Osteocyte (in vitro differentiated cells): ENCODE results near the gene QSOX1. TPM values are rescaled to one million over a fixed set of nuclear protein-coding genes. Genes with fewer than 3 reads are reported as not detected.

Experiments
- DNase-seq: peaks from one replicate; pipeline ENCODE4 v3.0.0; 2021; ENCODE audit warnings: mixed read lengths; ENCODE audit not compliant: unreplicated experiment; ENCODE audit errors: extremely low spot score
- H3K27ac Mint-ChIP-seq: one replicate; pipeline ENCODE4 v1.8.0; 2021; ENCODE audit warnings: mild to moderate bottlenecking, mixed read lengths; ENCODE audit not compliant: unreplicated experiment
- H3K27me3 Mint-ChIP-seq: one replicate; pipeline ENCODE4 v1.8.0; 2021; ENCODE audit warnings: mixed read lengths; ENCODE audit not compliant: unreplicated experiment
- H3K36me3 Mint-ChIP-seq: one replicate; pipeline ENCODE4 v1.8.0; 2021; ENCODE audit warnings: mixed read lengths; ENCODE audit not compliant: unreplicated experiment
- H3K4me1 Mint-ChIP-seq: one replicate; pipeline ENCODE4 v1.8.0; 2021; ENCODE audit warnings: mixed read lengths; ENCODE audit not compliant: unreplicated experiment
- H3K4me3 Mint-ChIP-seq: one replicate; pipeline ENCODE4 v1.8.0; 2021; ENCODE audit warnings: mild to moderate bottlenecking, moderate library complexity, mixed read lengths; ENCODE audit not compliant: unreplicated experiment
- H3K9me3 Mint-ChIP-seq: one replicate; pipeline ENCODE4 v1.8.0; 2021; ENCODE audit warnings: mixed read lengths; ENCODE audit not compliant: unreplicated experiment
- CTCF ChIP-seq: fragments of 200-600 bp; sonication (generic); IDR thresholded peaks from 2 replicates; pipeline ENCODE4 v1.5.0; 2021; ENCODE audit warnings: antibody characterized with exemption, mild to moderate bottlenecking, moderate library complexity
- total RNA-seq: library from RNA; stranded (reverse); gene quantifications from 2 replicates; pipeline ENCODE4 v1.2.1, GENCODE V29; 2021

The QSOX1 gene
- total RNA-seq, 1 donor from 2014 or later = 152 TPM

GRCh38 chr1:180178511-180179161 is 24.0 kb downstream of the QSOX1 start:
- no peak for DNase-seq
- no peaks in the 10 kb centered on the region for H3K4me1 Mint-ChIP-seq
- TF ChIP-seq CTCF = peak; percentile 90
- H3K27me3 Mint-ChIP-seq = no peaks in the 10 kb centered on the region
- H3K9me3 Mint-ChIP-seq = no peaks in the 10 kb centered on the region
- no peak overlapping the region for H3K27ac Mint-ChIP-seq
- peaks cover 7% of the 10 kb centered on the region for H3K36me3 Mint-ChIP-seq
- H3K4me3 Mint-ChIP-seq = no peak overlapping the region

DNA sequence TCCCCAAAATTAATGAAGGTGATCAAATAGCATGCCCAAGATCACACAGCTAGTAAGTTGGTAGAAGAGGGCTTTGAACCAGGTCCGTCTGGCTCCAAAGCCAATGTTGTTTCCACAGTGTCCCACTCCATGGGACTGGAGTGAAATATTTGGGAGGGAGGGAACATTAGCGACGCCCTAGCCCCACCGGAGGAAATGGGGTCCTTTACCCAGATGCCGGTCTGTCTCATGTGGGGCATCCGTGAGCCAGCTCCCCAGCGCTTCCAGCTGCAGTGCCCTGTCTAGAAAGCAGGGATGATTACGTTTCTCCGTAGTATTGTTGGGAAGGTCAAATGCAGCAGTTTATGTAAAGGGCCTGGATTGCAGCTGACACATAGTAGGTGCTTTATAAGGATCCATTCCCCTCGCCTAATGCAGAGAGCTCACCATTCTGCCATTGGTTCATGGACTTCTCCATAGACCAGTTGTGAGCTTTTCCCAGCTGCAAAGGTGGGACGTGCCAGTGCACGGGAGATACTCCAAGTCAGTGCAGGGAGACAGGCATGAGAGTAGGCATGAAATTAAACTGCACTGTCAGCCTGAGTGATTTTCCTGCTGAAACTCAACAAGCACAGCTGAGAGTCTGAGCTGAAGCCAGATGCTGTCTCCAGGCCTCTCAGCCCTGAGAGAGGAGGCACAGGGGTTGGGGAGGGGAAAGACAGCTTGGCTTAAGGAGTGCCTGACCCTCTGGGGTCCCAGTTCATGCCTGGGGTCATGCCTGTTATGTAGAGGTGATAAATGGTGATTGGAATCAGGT is 24.7 kb downstream of the QSOX1 start:
- Mint-ChIP-seq H3K4me3 (no peak overlapping the region), H3K27me3 (no peaks in the 10 kb centered on the region), H3K27ac (no peak overlapping the region), H3K36me3 (peaks cover 7% of the 10 kb centered on the region), H3K9me3 (no peaks in the 10 kb centered on the region), H3K4me1 (no peaks in the 10 kb centered on the region)
- no peak for DNase-seq
- TF ChIP-seq CTCF = peak; percentile 4

DNA sequence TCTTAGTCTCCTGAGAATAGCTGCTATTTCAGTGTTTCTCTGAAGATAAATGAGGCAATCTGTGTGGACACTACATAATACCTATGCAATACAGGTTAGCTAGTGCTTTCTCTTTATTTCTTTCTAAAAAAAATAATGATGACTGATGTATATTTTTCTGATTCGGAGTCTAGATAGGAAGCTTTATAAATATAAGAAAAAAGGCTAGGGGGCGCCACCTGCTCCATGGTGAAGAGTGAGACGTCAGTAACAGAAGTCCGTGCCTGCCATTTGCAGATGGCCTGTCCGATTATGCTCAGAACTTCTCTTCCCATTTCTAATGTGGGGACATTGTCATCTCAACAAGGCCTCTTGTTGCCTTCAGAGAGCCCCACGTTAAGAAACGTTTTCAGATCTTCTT is 26.4 kb downstream of the QSOX1 start:
- Mint-ChIP-seq H3K4me3 (no peak overlapping the region), H3K27ac (no peak overlapping the region), H3K4me1 (no peaks in the 10 kb centered on the region), H3K9me3 (no peaks in the 10 kb centered on the region), H3K27me3 (no peaks in the 10 kb centered on the region), H3K36me3 (peaks cover 7% of the 10 kb centered on the region)
- TF ChIP-seq CTCF = peak; percentile 53
- no peak for DNase-seq

DNA sequence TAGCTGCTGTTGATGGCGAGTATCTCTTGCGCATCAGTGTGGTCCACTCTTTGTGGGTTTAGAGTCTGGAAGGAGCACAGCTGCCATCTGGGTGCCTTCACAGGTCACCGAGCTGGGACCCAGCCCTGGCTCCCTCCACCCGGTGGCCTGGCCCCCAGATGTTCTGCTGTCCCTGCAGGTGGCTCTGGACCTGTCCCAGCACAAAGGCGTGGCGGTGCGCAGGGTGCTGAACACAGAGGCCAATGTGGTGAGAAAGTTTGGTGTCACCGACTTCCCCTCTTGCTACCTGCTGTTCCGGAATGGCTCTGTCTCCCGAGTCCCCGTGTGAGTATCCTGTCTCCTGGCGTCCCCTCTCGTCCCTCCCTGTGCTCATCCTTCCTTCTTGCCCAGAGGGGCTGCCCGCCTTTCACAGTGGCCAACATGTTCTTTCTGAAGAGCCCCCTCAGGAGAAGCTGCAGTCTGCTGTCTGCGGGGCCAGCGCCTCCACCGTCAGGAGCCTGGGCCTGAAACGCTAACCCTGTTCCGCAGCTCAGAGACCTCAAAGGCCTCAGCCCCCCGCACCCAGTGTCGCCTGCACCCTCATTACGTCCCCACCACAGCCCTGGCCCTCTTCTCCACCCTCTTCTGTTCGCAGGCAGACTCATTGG is 27.4 kb downstream of the QSOX1 start:
- Mint-ChIP-seq H3K27me3 (no peaks in the 10 kb centered on the region), H3K9me3 (no peaks in the 10 kb centered on the region), H3K36me3 (peaks cover 7% of the 10 kb centered on the region), H3K4me1 (peaks cover 5% of the 10 kb centered on the region), H3K4me3 (no peak overlapping the region), H3K27ac (no peak overlapping the region)
- DNase-seq = no peak
- TF ChIP-seq CTCF = no peak
